CD4-positive, alpha-beta T cell treated with Interleukin-2 at 100 ng/mL for 4 hours (primary cell): Measurements from ENCODE around the gene SLCO4C1.
"Not testable (repeated sequence)": the region's sequence is repeated elsewhere in the genome, so short reads cannot be mapped to it uniquely, and the experiment has no call there.

ENCODE experiments used
- DNase-seq: peaks from one replicate; pipeline ENCODE4 v3.0.0-alpha.2; 2020; ENCODE audit warnings: low spot score

Gene SLCO4C1, protein sequence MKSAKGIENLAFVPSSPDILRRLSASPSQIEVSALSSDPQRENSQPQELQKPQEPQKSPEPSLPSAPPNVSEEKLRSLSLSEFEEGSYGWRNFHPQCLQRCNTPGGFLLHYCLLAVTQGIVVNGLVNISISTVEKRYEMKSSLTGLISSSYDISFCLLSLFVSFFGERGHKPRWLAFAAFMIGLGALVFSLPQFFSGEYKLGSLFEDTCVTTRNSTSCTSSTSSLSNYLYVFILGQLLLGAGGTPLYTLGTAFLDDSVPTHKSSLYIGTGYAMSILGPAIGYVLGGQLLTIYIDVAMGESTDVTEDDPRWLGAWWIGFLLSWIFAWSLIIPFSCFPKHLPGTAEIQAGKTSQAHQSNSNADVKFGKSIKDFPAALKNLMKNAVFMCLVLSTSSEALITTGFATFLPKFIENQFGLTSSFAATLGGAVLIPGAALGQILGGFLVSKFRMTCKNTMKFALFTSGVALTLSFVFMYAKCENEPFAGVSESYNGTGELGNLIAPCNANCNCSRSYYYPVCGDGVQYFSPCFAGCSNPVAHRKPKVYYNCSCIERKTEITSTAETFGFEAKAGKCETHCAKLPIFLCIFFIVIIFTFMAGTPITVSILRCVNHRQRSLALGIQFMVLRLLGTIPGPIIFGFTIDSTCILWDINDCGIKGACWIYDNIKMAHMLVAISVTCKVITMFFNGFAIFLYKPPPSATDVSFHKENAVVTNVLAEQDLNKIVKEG

DNA sequence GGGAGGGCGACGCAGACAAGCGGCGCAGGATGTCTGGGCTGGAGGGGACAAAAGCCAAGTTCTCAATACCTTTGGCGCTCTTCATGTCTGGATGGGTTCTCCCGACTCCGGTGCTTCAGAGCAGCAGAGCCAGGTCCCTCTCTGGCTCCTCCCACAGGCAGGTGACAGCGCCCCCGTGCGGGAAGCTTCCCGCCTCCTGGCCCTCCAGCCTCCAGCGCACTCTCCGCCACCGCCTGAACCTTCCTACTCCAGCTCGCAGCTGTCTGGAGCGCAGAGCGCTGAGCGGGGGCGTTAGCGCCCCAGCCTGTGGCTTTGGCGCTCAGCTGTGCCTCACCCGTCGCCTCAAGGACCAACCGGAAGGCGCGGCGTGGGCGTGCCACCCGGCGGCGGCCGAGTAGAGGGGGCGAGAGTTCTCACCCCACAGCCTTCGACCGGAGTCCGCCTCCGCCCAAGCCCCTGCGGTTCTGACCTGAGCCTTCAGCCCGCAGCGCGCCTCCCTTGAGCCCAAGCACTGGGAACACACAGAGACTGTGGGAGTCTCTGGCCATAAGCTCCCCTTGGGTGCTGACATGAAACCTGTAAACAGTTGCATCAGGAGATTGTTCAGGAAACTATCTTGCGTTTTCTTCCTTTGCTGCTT lies at the start of gene SLCO4C1:
Gene SLCO4C1 (minus strand): TSS at position 107 of the 640 bp plus-strand sequence. CDS start 22 bp downstream, at position 85.
- DNase-seq, result peak; percentile 78

DNA sequence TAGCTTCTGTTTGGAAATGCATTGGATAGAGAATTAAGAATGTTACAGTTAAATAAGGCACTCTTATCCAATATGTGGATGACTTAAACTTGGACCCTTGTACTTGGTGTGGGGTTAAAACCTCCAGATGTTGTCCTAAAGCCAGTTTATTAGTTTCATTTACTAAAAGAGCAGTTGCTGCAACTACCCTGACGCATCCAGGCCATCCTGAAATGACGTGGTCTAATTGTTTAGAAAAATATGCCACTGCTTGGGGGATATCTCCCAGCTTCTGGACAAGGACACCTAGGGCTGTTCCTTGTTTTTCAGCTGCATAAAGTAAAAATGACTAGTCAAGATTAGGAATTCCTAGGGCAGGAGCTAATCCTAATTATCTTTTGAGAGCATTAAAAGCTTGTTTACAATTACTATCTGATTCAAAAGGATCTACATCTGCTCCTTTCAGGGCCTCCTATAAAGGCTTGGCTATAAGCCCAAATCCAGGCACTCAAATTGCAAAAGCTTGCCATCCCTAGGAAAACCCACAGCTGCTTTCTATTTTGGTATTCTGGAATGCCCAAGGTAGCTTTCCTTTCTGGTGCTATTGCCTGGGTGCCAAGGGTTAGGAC lies 45.7 kb upstream of the SLCO4C1 start:
- DNase-seq, result no peak

DNA sequence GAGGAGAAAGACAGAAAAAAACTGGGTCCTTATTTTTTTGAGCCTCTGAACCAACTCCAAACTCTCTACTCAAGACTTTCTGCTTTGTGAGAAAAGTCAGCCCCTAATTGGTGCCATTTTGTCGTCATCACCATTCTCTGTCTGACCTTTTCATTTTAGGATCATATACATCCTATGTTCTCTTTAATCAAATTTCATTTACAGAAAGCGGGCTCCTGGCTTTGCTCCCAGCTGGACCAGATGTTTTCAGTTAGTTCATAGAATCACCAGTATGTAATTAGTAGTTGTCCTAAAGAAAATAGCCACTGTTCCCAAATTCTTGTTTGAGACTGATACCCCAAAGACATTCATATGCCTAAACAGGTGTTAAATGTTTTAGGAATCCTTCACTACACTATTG lies 28.6 kb upstream of the SLCO4C1 start:
- DNase-seq, result no peak

DNA sequence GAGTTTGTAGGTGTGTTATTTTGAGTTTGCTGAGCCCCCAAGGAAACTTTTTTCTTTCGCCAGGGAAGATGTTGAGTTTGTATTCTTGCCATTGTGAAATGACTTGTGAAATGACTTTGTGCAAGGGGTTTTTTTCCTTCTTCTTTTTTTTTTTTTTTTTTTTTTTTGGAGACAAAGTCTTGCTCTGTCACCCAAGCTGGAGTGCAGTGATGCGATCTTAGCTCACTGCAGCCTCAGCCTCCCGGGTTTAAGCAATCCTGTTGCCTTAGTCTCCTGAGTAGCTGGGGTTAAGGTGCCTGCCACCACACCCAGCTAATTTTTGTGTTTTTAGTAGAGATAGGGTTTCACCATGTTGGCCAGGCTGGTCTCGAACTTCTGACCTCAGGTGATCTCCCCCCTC lies 22.7 kb upstream of the SLCO4C1 start:
- not testable (repeated sequence) for DNase-seq

DNA sequence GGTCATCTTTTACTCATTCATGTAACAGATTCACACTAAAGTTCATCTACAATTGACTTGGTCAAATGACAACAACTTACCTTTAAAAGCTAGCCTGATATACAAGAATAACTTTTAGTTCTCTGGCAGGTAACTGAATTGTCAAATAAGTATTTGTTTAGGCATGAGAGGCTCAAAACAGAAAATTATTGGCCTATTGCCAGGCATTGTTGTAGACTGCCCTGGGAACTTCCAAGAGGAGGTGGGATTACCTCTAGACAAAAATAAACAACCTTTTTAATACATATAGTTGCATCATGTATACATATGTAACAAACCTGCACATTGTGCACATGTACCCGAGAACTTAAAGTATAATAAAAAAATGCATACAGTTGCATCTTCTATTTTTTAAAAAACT lies 18.2 kb upstream of the SLCO4C1 start:
- no peak for DNase-seq

DNA sequence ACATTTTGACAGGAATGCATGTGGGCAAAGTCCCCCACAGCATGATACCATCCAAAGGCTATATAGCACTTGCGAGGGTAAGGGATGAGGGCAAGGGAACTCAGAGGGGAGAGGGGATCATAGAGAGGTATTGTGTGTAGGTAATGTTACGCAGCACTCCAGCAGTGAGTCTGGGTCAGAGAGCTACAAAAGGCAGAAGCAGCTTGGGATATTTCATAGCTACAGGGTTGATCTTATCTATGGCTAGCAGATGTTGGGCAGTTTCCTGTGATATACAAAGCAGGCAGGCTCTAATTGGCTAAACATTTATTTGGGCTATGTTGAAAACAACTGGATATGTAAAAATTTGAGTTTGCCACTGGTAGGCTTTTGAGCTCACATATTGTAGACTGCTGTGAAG lies 17.8 kb upstream of the SLCO4C1 start:
- no peak for DNase-seq

DNA sequence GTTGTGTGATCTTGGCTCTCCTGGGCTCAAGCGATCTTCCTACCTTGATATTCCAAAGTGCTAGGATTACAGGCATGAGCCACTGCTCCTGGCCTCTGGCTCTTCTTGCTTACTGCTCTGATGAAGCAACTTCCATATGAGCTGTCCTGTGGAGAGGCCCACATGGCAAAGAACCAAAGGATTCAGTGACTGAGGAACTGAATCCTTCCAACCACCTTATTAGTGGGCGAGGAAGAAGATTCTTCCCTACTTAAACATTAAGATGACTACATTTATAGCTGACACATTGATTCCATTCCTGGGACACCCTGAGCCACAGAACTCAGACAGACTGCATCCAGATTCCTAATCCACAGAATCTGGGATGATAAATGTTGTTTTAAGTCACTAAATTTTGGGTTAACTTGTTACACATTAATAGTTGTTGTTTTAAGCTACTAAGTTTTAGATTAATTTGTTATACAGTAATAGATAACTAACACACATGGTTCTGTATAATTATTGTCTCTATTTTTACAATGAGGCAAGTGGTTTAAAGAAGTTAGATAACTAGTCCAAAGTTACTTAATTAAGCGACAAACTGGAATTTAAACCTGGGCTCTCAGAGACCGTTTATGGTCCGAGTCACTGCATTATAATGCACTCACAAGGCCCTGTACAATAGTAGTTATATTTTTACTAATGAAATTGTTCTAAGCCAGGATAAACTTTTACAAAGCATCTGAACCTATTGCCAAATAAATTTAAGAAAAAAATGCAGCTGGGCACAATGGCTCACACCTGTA lies 16.7 kb upstream of the SLCO4C1 start:
- no peak for DNase-seq

DNA sequence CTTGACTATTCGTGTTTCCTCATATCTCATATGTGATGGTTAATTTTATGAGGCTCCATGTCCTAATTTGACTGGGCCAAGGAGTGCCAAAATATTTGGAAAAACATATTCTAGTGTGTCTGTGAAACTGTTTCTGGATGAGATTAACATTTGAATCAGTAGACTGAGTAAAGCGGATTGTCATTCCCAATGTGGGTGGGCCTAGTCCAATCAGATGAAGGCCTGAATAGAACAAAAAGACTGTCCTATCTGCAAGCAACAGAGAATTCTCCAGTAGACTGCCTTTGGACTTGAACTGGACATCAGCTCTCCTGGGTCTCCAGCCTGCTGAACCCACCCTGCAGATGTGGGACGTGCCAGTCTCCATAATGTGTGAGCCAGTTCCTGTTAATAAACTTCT lies 13.5 kb upstream of the SLCO4C1 start:
- no peak for DNase-seq

DNA sequence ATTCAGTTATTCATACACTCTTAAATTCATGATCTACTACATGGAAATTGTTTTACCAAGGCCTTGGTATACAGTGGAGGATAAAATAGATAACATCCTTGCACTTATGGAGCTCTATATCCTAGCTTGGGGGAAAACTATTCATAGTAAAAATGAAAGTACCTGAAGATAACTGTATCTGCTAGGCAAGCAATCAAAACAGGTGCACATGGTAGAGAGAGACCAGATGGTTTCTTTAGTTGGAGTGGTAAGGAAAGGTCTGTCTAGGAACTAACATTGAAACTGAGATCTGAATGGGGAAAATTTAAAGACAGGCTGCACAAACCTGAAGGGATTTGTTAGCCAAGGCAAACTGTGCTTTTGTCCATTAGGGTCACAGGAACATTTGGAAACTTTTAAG lies 11.1 kb upstream of the SLCO4C1 start:
- DNase-seq, result no peak

DNA sequence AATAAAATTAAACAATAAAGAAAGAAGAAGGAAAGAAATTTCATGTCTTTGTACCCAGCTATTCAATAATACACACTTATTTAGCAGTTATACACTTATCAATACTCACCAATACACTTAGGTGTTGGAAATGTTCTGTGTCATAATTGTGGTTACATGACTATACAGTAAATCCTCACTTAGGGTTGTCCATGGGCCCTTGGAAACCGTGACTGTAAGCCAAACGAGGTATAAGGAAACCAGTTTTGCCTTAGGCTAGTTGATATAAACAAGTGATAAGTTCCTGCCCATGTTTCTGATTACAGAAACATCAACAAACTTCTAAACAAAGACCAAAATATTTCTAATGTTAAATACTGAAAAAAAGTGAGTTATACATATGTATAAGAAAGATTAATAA lies 10.0 kb upstream of the SLCO4C1 start:
- no peak for DNase-seq

DNA sequence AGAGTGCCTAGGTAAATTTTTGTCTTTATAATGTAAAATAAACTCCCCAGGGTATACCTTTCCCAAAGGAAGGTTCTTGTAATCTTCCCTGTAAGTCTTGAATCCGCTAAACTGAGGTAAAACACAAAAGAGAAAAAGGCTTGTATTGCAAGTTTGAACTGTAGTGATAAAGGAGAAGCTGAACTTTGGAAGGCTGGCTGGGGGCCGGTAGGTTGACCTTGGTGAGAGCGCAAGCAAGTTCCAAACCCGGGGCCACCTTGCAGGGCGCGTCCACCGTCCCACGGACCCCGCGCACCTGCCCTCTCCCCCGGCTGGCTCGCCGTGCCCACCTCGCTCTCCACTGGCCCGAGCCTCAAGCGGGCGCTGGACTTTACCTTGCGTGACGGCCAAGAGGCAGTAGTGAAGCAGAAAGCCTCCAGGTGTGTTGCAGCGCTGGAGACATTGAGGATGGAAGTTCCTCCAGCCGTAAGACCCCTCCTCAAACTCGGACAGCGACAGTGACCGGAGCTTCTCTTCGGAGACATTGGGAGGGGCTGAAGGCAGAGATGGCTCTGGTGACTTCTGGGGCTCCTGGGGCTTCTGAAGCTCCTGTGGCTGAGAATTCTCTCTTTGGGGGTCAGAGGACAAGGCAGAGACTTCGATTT lies 428 bp downstream of the SLCO4C1 start:
- no peak for DNase-seq

DNA sequence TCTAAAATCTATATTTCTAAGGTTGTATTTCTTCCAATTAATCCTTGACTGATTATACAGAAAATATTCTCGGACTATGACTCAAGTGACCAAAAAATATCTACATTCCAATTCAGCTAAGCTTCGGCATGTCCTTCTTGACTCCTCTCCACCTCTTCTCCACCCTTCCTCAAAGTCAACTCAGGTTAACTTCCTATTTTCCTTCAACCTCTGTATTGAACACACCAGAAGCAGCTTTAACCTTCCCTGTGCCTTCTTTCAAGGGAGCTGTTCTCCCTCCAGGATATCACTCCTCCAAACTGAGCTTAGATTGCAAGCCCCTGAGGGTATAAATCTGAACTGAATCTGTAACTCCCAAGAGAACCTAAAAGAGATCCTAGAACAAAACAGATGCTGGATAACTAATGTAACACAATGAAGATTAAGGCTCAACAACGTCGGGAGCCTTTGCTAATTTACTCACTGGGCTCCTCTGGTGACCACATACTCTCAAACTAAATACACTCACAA lies 1.1 kb downstream of the SLCO4C1 start:
- no peak for DNase-seq

DNA sequence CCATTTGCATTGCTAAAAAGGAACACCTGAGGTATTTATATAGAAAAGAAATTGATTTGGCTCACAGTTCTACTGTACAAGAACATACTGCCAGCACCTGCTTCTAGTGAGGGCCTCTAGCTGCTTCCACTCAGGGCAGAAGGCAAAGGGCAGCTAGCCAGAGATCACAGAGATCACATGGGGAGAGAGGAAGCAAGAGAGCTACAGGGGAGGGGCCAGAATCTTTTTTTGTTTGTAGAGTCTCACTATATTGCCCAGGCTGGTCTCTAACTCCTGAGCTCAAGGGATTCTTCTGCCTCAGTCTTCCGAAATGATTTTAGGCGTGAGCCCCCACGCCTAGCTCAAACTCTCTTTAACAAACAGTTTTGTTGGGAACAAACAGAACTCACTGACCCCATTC lies 6.1 kb downstream of the SLCO4C1 start:
- DNase-seq, result no peak

DNA sequence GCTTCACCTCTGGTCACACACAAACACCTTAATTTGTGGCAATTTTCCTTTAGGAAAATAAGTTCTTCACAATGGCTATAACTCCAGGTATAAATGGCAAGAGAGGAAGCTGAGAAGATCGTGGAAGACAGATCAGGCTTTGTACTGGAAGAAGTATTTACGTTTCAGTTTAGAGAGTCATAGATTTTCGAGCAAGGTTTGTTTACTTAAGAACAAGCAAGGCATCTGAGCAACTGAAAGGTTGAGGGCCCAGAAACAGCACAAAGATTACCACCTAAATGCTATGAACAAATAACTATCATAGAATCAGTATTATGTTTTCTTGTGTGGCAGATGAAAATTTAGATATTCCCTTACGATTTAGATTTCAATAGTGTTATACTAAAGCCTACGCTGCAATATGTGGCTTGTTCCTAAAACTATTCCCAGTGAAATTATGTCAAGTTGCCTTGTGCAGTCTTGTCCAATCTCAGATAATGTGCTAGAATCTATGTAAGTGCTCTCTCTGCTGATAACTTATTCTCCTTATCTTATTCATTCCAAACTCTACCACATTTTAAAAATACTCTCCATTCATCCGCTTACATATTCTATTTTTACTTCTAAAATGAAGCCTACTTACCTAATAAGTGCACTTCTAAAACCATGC lies 6.7 kb downstream of the SLCO4C1 start:
- no peak for DNase-seq

DNA sequence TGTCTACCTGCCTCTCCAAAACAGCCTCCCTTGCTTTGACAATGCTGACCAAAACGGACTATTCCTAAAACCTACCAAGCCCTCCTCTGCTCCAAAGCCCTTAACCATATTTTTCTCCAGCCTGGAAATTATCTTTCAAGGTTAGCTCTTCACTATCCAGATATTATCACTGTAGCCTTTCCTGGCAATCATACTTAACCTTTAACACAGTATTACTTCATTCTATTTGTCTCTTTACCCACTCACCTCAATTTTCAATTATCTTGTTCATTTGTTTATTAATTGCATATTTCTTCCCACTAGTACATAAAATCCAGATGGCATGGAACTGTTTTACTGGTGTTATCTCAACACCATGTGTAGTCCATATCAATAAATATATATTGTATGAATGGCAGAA lies 7.5 kb downstream of the SLCO4C1 start:
- no peak for DNase-seq

DNA sequence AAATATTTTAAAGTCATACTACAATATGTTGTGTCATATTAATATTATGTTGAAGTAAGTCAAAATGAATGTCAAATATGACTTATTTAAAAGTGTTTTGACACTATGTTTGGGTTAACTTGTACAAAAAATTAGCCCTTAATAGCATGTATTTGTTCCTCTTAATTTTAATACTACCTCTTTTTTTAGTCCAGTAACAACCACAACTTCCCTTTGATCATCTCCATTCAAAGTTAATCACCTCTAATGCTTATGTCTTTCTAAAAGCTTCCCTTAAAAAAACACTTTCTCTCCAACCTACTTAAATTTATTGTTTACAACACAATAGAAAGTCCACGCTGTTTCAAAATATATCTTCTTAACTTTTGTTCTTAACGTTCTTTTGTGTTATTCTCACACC lies 9.6 kb downstream of the SLCO4C1 start:
- DNase-seq, result no peak

DNA sequence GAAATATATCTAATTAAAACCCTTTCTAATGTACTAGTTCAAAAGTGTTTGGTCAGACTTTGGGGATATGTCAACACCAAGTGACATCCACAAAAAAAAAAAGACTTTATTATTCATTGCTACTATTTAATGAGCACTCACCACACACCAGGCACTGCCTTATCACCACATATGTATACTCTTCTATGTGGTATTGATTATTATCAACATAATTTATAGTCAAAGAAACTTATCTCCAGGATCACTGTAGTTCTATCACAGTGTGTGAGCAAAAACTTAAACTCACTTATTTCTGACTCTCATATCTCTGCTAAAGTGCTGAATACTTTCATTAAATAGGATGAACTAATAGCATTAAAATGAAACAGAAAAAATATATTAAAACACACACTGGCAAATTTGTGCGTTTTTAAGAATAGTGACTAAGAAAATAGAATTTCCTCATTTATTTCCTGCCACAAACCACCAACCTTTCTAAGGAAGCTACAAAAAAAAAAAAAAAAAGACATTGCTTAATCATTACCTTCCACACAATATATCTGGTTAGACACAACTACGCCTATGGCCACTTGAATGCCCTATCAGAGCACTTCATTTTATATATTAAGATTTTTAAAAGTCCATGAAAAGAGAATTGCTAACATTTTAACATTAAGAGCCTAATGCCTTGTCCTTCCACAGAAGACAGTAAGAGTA lies 12.8 kb downstream of the SLCO4C1 start:
- no peak for DNase-seq

DNA sequence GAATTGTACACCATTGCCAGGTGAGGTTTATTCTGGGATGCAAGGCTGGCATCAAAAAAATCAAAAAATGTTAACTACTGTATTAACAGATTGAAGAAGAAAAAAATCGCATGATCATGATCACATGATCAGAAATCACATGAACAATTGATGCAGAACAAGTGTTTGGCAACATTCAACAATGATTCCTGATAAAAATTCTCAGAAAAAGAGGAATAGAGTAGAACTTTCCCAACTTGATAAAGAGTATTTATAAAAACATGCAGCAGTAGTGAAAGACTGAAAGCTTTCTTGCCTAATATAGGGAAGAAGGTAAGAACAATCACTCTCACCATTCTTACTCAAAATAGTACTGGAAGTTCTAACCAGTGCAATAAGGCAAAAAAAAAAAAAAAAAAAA lies 16.4 kb downstream of the SLCO4C1 start:
- DNase-seq, result no peak

DNA sequence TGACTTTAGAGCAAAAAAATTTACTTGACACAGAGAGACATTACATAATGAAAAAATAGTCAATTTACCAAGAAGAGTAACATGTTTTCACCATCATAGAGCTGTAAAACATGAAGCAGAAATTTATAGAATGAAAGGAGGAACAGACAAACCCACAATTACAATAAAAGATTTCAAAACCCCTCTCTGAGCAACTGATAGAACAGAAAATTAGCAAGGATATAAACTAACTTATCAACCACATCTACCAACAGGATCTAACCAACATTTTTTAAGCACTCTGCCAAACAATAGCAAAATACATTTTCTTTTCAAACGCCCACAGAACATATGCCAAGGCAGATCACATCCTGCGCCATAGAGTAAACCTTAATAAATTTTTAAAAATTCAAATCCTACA lies 17.9 kb downstream of the SLCO4C1 start:
- no peak for DNase-seq

DNA sequence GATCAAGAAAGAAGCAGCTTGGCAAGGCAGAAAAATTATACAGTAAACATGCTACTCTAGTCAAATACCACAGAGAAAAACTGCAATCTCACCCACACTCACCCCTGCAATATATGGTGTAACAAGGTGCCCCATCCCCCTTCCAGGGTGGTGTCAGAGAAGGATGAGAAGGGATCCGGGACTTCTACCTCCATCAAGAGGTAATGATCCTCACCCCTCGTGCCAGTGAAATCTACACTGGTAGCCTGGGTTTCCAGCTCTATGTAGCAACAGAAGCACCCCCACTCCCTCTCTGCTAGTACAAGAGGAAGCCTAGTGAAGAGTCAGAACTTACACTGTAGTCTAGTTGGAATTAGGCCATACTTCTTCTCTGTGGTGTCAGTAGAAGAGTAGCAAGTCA lies 18.9 kb downstream of the SLCO4C1 start:
- DNase-seq, result no peak
